GM18526 (cell line): ENCODE measurements around the gene CYP27B1.

Experiments used
- POLR2A ChIP-seq: IDR thresholded peaks from 3 replicates; pipeline ENCODE4 v1.6.1; 2011; ENCODE audit not compliant: insufficient read length; ENCODE audit errors: extremely low read depth

The CYP27B1 gene, protein sequence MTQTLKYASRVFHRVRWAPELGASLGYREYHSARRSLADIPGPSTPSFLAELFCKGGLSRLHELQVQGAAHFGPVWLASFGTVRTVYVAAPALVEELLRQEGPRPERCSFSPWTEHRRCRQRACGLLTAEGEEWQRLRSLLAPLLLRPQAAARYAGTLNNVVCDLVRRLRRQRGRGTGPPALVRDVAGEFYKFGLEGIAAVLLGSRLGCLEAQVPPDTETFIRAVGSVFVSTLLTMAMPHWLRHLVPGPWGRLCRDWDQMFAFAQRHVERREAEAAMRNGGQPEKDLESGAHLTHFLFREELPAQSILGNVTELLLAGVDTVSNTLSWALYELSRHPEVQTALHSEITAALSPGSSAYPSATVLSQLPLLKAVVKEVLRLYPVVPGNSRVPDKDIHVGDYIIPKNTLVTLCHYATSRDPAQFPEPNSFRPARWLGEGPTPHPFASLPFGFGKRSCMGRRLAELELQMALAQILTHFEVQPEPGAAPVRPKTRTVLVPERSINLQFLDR

DNA sequence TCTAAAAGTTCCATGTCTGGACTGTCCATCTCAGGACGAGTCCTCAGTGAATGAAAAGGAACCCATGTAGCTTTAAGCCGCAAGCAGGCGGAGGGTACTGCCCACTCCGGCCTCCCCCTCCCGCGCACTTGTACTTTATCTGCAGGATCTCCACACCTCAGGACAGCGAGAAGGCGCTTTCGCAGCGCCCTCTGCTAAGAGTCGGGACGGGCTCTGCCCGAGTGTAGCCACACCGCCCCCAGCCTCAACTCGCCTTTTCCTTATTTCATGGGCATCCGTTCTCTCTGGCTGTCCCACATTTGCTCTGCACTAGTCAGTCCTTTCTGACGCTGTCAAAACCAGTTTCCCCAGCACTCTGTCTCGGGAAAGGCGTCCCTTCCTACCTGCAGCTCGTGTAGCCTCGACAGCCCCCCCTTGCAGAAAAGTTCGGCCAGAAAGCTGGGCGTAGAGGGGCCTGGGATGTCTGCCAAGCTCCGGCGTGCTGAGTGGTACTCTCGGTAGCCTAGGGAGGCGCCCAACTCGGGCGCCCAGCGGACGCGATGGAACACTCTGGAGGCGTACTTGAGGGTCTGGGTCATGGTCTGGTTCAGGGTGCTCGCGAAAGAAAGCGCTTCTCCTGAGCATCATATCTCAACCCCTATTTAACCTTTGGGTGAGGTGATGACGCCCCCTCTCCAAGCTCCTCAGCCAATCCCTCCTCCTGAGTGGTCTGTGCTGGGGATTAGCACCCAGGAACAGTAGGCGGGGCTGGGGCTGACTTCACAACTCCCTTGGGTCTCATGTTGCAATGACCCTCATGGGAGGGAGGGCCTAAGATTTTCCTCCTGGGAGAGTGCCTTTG lies at the start of gene CYP27B1:
Gene CYP27B1 (minus strand): TSS at position 615 of the 841 bp plus-strand sequence. CDS start 37 bp downstream, at position 578.
- TF ChIP-seq POLR2A = no peak

DNA sequence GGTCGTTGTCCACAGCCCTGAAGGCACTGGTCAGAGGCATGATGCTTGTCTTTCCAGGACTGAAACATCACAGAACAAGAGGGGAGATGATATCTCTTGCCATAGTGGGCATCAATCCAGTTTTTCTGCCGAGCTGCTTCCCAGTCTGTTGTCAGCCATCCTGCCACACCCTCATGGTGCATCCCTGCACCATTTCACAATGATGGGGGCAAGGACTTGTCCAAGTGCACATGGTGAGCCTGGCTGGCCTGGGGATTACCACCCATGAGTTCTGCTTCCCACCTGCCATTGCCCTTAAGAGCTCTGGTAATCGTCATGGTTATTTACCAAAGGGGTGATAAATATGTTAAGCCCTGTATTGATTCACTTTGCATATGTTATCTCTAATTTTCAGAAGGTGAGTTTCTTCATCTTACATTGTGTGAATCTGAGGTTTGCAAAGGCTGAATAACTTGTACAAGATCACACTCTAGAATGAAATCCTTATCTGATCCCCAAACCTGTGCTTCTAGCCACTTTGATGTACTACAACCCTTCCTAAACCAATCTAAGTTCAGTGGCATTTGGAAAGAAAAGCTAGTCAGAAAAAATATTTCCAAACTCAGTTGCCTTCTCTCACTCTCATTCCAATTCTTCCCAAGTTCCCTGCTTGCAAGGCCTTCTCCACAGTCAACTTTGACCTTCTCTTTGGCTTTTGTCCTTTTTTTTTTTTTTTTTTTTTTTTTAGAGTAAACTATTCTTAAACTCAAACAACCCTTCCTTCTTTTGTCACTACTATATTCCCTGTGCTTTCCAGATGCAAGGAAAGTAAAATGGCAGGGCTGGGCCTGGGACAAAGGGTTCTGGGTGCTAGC lies 49.4 kb upstream of the CYP27B1 start:
- TF ChIP-seq POLR2A = no peak

DNA sequence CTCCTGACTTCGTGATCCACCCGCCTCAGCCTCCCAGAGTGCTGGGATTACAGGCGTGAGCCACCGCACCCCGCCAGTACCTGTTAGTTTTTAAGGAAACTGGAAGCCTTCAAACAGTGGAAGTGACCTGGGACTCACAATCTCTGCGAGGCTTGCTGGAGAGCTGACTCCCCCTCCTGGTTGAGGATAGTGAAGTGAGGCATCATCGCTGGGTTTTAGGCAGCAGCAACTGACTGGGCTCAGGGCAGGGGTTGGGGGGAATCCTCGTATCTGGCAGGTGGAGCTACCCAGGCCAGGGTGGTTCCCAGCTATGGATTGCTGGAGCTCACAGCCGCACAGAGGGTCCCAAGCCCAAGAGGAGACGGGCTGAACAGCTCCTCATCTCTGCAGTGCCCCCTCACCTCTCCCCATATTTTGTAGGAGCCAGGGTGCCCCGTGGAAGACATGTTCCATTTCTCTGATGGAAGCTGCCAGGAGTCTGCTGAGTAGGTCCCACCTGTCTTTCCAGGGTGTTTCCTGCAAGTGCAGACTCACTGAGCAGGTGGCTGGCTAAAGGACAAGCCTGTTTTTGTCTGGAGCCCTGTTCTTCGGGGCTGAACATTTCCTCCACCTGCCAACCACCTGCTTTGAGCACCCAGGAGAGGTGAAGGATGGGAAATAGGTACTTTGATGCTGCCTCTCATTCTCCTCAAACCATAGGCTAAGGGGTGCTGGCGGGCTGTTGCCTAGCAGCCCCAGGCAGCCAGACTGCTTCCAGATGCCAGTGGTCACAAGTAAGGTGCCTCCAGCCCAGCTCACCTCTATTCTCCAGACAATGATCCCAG lies 48.5 kb upstream of the CYP27B1 start:
- TF ChIP-seq POLR2A = no peak

DNA sequence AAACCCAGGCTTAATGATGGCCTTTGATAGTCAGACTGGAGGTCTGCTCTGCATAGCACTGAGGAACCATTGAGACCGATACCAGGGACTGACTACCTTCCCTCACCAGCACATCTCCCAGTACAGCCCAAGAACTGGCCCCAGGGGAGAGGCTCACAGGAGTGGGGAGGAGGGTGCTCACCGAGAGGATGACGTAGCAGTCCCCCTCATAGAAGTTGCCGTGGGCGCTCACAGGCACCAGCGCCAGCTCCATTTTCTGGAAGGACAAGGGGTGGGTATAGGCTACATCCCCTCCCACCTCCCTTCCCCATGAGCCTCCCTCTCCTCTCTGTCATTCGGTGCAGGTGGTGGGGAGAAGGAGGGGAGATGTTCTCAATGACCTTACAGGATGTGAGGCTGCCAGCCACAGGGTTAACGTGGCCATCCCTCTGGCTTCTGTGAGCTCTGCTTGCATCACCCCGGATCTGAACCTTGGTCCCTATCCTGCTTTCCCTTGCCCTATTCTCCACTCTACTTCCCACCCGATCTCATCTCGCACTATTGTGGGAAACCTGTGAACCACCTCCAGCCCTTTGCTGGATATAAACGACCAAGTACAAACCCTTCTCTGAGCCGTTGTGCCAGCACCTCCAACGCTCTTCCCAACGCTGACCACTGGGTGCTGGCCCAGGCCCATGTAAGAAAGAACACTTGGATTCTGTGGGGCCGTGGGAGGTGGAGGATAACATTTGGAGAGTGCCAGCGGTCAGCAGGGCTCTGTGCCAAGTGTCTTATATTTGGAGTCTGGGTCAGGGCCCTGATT lies 47.3 kb upstream of the CYP27B1 start:
- TF ChIP-seq POLR2A = no peak

DNA sequence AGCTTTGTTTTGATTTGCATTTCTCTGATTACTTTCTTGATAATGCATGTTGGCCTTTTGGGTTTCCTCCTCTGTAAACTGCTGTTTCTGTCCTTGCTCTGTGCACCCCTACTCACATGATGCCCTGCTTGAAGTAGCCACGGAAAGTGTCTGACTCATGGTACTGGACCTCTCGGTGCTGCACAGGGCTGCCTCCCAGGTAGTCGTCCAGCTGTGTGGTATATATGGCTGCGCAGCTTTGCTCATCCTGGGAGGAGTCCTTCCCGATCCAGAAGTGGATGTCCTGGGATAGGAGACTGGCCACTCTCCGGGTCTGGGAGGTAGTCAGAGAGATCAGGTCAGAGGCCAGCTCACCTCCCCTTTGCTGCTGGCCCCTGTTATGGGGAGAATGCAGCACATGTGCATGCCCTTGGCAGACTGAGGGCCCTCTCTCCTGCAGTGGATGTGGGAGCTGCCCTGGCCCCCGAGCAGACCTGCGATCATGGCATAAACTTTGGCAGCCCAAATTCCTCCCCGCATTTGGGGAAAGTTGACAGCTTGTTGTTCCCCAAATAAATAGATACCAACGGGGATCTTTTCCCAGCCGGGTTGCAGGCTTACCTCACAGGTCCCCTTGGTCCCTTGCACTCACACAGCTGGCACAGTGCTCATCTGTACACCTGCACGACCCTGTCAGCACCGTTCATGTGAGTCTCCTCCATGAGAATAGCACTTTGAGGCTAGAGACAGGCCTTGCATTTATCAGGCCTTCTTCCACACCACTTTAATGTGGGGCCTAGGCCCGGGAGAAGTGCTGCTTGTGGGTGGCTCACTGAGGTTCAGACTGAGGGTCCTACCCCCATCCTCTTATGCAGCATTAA lies 46.5 kb upstream of the CYP27B1 start:
- no peak for TF ChIP-seq POLR2A

DNA sequence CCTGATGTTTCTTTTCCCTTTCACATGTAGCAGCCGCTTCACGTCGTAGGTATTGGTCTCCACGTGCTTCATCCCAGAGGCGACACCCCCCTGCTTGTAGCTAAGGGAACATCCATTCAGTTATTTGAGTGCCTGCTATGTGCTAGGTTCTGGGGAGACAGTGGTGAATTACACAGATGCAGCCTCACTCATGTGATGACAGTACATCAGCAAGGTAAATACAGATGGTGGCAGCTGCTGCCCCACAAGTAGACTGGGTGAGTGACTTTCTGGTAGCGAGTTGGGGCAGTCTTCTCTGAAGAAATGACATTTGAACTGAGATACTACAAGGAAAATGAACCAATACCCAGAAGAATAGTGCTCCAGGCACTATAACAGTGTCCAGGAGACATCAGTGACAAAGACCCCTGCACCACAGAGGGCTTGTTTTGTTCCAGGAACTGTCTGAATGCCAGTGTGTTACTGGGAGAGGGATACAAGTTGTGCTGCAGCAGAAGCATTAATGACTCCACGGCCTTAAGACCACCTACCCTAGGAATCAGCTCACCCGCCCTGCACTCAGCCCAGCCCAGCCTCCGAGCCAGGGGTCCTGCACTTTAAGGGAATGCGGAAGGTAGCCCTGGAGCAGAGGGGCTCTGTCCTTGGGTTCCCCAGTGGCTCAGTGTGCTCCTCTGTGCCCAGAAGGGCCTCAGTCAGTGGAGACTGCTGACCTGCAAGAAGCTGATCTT lies 44.3 kb upstream of the CYP27B1 start:
- no peak for TF ChIP-seq POLR2A

DNA sequence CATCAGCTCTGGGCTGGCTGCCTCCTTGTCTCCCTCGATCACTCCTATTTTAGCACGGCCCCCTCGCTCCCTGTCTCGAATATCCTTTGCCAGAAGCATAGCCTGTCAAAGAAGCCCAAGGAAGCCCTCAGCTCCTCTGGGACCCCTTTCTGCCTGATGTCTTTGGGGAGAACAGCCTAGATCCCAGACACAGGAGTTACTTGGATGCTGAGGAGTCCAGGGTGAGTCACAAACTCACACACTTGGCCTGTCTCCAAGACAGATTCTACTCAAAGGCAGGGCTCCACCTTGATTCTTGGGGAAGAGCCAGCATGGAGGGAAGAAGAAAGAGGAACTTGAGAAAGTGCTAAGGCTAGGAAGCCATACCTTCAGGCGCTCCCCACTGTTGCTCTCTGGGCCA lies 43.6 kb upstream of the CYP27B1 start:
- no peak for TF ChIP-seq POLR2A

DNA sequence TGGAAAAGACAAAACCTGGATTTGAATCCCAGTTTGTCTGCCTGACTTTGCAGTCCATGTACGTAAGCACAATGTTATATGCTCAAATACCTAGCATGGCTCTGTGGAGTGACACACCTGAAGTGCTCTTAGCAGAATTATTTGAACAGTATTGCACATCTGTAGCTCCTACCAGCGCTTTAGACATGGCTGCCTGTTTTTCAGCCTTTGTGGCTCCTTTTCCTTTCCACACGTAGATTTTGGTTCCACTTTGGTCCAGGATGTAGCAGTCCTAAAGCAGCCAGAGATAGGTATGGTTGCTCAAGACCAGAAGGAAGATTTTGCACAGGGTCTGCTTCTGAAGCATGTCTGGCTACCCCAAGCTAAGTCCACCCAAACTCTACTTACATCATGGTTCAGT lies 42.5 kb upstream of the CYP27B1 start:
- no peak for TF ChIP-seq POLR2A

DNA sequence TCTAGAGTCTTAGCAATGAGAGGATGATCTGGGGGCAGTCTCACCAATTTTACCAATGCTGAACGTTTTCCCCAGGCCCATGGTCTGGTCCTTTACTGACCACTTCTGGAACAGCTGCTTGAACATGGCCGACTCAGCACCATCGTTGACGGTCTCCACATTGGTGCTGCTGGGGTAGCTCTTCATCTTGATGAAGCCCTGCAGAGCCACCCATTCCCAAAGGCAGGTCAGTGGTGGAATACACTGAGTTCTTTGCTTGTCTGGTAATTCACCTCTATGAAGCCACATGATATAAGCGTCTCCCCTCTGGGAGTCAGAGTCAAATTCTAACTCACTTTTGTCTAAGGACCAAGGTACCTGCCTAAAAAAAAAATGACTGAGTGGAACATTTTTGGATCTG lies 41.5 kb upstream of the CYP27B1 start:
- TF ChIP-seq POLR2A = no peak

DNA sequence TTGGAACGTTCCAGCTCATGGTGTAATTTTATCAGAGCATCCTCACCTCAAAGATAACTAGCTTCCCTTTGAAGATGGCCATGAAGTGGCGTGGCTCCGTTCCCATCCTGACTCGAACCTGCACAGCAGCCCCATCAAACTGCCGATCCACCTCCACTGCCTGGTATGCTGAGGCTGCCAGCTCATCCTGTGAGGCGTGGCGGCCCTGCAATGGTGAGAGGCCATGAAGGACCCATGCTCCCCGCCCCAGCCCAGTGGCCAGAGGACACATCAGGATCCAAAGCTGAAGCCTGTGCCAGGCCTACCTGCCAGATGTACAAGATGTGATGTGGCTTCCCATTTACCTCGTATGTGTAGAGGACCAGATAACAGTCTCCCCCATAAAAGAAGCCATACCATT lies 40.4 kb upstream of the CYP27B1 start:
- no peak for TF ChIP-seq POLR2A

DNA sequence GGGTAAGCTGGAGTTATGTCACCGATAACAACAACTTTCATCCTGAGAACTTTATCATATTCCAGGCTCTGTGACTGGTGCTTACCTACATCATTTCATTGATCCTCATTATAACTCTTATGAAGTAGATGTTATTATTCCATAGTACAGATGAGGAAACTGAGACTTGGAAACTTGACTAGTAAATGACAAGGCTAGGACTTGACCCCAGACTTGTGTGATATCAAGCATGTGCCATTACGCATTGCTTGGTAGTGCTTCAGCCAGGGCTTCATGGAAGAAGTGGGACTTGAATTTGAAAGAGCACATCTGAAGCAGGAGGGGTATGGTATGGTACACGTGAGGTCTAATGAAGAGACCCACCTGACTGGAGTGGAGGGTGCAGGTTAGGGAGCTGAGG lies 39.8 kb upstream of the CYP27B1 start:
- no peak for TF ChIP-seq POLR2A

DNA sequence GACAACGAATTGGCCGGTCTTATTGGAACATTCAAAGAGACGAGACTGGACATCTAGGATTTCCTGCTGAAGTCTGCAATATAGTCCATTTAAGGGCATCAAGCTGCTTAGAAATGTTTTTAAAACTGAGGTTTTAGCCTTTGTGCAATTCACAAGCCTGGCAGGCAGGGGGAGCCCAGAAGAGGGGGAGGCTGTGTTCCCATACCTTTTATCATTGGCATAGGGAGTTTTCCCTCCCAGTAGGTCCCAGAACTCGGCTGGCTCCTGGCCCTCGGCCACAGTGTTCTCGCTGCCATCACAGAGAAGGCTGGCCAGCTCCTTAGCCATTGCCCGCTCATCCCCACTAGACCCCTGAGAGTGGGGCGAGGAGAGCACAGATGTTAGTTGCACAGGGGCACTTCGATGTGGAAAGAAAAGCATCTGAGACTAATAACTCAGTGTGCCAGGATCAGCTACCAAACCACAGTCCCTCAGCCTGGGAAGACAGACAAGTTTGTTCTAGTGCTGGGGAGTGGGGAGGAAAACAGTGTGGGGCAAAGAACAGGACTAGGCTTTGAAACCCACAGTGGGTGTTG lies 36.5 kb upstream of the CYP27B1 start:
- TF ChIP-seq POLR2A = no peak
